Progenitor cell of endocrine pancreas (in vitro differentiated cells): ENCODE data around the gene DYNLT1. TPM values are rescaled to one million over a fixed set of nuclear protein-coding genes. Genes with fewer than 3 reads are reported as not detected.

Experiments used
- DNase-seq: peaks from one replicate; pipeline ENCODE4 v3.0.0; 2021; ENCODE audit warnings: low spot score; ENCODE audit not compliant: unreplicated experiment
- H3K27ac Mint-ChIP-seq: 2 replicates; pipeline ENCODE4 v1.8.0; 2021; ENCODE audit warnings: mild to moderate bottlenecking, moderate library complexity, mixed read lengths
- H3K27me3 Mint-ChIP-seq: 2 replicates; pipeline ENCODE4 v1.8.0; 2021; ENCODE audit warnings: mixed read lengths
- H3K36me3 Mint-ChIP-seq: 2 replicates; pipeline ENCODE4 v1.8.0; 2022; ENCODE audit warnings: mixed read lengths; ENCODE audit not compliant: insufficient read depth
- H3K4me1 Mint-ChIP-seq: 2 replicates; pipeline ENCODE4 v1.8.0; 2021; ENCODE audit warnings: low read depth, mixed read lengths
- H3K4me3 Mint-ChIP-seq: 2 replicates; pipeline ENCODE4 v1.8.0; 2021; ENCODE audit warnings: low read depth, mild to moderate bottlenecking, moderate library complexity, mixed read lengths
- H3K9me3 Mint-ChIP-seq: 2 replicates; pipeline ENCODE4 v1.8.0; 2021; ENCODE audit warnings: low read depth, mixed read lengths
- total RNA-seq: library from RNA; stranded (reverse); gene quantifications from 2 replicates; pipeline ENCODE4 v1.2.1, GENCODE V29; 2021
- TF ChIP-seq, protein P1 (sequence below): fragments of 200-600 bp; sonication (generic); IDR thresholded peaks from one replicate; pipeline ENCODE4 v1.5.0; 2021; ENCODE audit warnings: antibody characterized with exemption, mild to moderate bottlenecking; ENCODE audit not compliant: unreplicated experiment

DYNLT1 gene
- total RNA-seq, 1 donor from 2014 or later, result 124 TPM

DNA sequence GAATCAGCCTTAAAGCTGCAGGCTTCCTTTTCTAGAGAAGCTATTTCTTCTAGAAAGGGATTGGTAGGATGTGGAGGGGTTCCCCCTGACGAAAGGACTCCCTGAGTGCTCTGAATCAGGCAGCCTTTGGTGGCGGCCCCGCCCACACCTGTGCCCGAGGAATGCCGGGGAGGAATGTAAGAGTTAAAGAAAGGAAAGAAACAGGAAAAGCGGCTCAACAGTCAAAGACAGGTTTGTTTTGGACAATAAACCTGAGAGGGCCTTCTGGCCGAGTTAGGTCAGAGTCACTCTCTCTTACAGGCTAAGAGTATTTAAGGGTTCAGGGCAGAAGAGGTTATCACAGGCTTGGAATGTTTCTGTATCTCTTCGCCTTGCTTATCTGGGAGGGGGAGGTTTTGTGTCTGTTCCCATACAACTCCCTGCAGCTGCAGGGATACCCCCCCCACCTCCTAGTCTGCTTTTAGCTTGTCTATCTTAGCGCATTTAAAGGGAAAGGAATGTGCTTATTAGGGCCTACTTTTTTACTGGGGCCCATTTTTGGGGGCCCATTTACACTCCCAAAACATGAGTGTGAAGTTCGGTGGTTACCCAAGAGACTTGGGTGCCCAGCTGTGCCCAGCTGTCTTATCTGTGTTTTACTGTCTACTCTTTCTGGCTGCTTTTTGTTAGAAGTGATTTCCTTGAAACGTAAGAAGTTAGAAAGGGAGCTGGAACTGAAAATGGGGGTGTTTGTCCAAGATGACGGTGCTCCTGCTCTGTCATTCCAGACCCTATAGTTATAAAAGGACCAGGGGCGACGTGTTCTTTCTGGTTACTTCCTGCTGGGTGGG is 32.8 kb downstream of the DYNLT1 start:
- H3K4me3 Mint-ChIP-seq, result peak overlapping the region; percentile 35
- H3K27ac Mint-ChIP-seq, result peak overlapping the region; percentile 91
- H3K9me3 Mint-ChIP-seq, result no peaks in the 10 kb centered on the region
- peaks cover 31% of the 10 kb centered on the region for H3K4me1 Mint-ChIP-seq
- TF ChIP-seq, protein P1, sequence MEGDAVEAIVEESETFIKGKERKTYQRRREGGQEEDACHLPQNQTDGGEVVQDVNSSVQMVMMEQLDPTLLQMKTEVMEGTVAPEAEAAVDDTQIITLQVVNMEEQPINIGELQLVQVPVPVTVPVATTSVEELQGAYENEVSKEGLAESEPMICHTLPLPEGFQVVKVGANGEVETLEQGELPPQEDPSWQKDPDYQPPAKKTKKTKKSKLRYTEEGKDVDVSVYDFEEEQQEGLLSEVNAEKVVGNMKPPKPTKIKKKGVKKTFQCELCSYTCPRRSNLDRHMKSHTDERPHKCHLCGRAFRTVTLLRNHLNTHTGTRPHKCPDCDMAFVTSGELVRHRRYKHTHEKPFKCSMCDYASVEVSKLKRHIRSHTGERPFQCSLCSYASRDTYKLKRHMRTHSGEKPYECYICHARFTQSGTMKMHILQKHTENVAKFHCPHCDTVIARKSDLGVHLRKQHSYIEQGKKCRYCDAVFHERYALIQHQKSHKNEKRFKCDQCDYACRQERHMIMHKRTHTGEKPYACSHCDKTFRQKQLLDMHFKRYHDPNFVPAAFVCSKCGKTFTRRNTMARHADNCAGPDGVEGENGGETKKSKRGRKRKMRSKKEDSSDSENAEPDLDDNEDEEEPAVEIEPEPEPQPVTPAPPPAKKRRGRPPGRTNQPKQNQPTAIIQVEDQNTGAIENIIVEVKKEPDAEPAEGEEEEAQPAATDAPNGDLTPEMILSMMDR, result no peak
- H3K27me3 Mint-ChIP-seq, result no peaks in the 10 kb centered on the region
- peaks cover 36% of the 10 kb centered on the region for H3K36me3 Mint-ChIP-seq
- DNase-seq, result peak; percentile 25

DNA sequence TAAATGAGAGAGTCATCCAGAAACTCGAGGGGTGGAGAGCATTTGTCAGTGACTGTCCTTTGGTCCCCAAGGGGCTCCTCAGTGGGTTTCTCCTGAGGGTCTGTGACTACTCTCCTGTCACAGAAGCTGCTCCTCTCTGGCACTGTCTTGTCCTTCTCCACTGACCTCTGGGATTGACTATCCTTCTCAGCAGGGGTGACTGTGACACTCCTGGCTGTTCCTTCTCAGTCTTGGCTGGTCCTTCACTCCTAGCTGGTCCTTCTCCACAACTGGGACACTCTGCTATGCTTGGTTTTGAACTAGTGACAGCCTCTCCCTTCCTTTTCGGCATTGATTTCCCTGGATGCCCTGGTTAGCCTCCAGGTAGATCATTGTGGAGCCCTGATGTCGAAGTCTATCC is 33.5 kb downstream of the DYNLT1 start:
- TF ChIP-seq, protein P1, result no peak
- Mint-ChIP-seq H3K27ac (peak overlapping the region; percentile 91), H3K4me1 (peaks cover 31% of the 10 kb centered on the region), H3K4me3 (peak overlapping the region; percentile 35), H3K27me3 (no peaks in the 10 kb centered on the region), H3K9me3 (no peaks in the 10 kb centered on the region), H3K36me3 (peaks cover 31% of the 10 kb centered on the region)
- DNase-seq, result no peak

DNA sequence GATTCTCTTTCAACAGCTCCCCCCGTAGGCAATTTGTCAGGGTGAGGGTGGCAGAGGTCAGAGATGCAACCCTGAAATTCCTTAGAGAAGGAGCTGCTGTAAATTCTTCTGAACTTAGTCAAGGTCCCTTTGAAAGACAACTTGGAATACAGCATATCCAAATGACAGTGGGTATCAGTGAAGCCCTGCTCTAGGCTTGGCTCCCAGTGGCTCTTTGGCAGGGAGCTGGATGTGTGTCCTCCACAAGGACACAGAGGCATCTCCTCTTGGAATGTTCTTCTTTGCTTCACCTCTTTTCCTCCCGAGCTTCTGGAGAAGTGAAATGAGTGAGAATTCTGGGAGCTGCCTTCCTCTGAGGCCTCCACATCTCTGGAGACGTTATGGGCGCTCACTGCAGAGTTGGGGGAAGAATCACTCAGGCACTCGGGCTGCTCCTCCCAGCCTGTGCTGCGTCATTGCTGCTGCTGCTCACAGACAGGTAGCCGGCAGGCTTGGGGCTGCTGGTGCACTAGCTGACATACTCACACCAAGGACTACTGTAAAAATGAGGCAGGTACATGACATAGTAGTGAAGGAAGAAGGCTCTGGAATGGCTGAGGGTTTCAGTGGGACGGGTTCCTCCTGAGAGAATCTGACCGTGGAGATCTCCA is 34.1 kb downstream of the DYNLT1 start:
- no peak for DNase-seq
- Mint-ChIP-seq H3K9me3 (no peaks in the 10 kb centered on the region), H3K4me3 (peak overlapping the region; percentile 38), H3K4me1 (peaks cover 31% of the 10 kb centered on the region), H3K36me3 (peaks cover 30% of the 10 kb centered on the region), H3K27me3 (no peaks in the 10 kb centered on the region), H3K27ac (peak overlapping the region; percentile 91)
- TF ChIP-seq, protein P1, result no peak

DNA sequence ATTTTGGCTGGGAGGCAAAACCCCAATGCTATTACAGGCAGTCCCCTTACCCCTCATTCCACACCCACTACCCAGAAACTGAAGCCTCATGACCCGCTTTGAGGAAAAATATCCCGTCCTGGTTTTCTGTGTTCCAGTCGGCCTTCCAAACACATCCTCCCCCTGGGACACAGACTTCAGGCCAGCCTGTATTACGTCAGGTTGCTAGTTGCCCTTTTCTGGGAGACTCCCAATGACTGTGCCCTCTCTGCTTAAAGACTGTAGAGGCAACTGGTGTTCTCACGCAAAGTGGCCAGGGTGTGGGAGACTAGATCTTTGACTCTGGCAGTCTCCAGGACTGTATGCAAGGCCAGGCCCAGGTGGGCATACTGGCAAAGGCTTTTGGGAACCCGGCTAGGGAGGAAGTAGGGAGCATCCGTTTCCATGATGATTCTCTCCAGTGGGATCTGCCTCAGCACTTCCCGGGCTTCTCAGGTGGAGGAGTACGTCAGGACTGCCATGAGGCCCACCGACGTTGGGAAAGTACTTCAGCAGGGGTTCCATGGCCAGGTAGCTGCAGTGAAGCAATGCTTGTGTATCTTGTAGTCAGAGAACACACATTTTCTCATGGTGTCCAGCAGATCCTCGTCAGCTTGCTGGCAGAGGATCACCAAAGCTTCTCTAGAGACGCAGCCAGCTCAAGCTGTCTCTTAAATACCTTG is 34.9 kb downstream of the DYNLT1 start:
- Mint-ChIP-seq H3K36me3 (peaks cover 23% of the 10 kb centered on the region), H3K4me1 (peaks cover 31% of the 10 kb centered on the region), H3K27me3 (no peaks in the 10 kb centered on the region), H3K9me3 (no peaks in the 10 kb centered on the region), H3K4me3 (no peak overlapping the region), H3K27ac (peak overlapping the region; percentile 81)
- no peak for DNase-seq
- TF ChIP-seq, protein P1, result no peak

DNA sequence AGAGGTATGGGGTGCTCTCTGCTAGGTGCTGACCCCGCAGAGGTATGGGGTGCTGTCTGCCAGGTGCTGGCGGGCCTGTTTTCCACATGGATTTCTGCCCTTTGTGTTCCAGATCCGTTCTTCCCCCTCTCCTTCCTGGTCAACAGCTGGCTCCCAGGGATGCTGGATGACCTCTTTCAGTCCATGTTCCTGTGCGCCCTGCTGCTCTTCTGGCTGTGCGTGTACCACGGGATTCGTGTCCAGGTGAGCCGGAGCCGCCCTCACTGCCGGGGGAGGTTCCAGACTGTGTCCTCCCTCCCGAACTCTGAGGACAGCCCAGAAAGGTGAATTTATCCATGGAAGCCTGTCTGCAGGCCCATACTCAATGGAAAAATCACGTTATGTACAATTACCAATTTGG is 36.3 kb downstream of the DYNLT1 start:
- TF ChIP-seq, protein P1, result no peak
- Mint-ChIP-seq H3K27me3 (no peaks in the 10 kb centered on the region), H3K9me3 (no peaks in the 10 kb centered on the region), H3K4me1 (peaks cover 29% of the 10 kb centered on the region), H3K36me3 (peaks cover 18% of the 10 kb centered on the region), H3K4me3 (no peak overlapping the region), H3K27ac (no peak overlapping the region)
- no peak for DNase-seq
